Aorta (tissue), 5 donors: ENCODE data around the gene TUBA8. TPM values are rescaled to one million over a fixed set of nuclear protein-coding genes. Genes with fewer than 3 reads are reported as not detected.

Experiments used
- ATAC-seq: fragments of 200-7000 bp; cut with Tn5 transposase; one replicate; pipeline ENCODE4 v1.9.1; 2022; ENCODE audit warnings: moderate library complexity; ENCODE audit not compliant: low FRiP score
- DNase-seq, 2 donors: peaks; one replicate each; pipeline ENCODE4 v3.0.0-alpha.2; 2020
- H3K27ac ChIP-seq, 2 donors: one replicate each; pipeline ENCODE4 v1.5.1; 2013; ENCODE audit warnings: low read length in 2 of 2, mild to moderate bottlenecking in 2 of 2, moderate library complexity in 2 of 2, control low read depth in 1 of 2, inconsistent platforms in 1 of 2, low read depth in 1 of 2
- H3K27me3 ChIP-seq, 2 donors: one replicate each; pipeline ENCODE4 v1.6.1; 2013; ENCODE audit warnings: control low read depth in 1 of 2, low read length in 1 of 2, mild to moderate bottlenecking in 1 of 2, moderate library complexity in 1 of 2; ENCODE audit not compliant: insufficient read depth in 2 of 2, control insufficient read depth in 1 of 2
- H3K36me3 ChIP-seq, 2 donors: one replicate each; pipeline ENCODE4 v1.6.1; 2013; ENCODE audit warnings: control low read depth in 1 of 2, low read length in 1 of 2, mild to moderate bottlenecking in 1 of 2; ENCODE audit not compliant: insufficient read depth in 2 of 2, control insufficient read depth in 1 of 2
- H3K4me1 ChIP-seq, 2 donors: one replicate each; pipeline ENCODE4 v1.6.1; 2013; ENCODE audit warnings: low read length in 2 of 2, control low read depth in 1 of 2, mild to moderate bottlenecking in 1 of 2, moderate library complexity in 1 of 2; ENCODE audit not compliant: insufficient read depth in 2 of 2, control insufficient read depth in 1 of 2
- H3K4me3 ChIP-seq, 2 donors: one replicate each; pipeline ENCODE4 v1.5.1; 2013; ENCODE audit warnings: low read length in 2 of 2, control low read depth in 1 of 2, mild to moderate bottlenecking in 1 of 2
- H3K9me3 ChIP-seq: one replicate; pipeline ENCODE4 v1.6.1; 2013; ENCODE audit warnings: mild to moderate bottlenecking, low read length; ENCODE audit not compliant: control insufficient read depth
- WGBS, 2 donors: extraction: QIAGEN DNeasy Blood & Tissue Kit; methylation state at CpG; one replicate each; pipeline ENCODE4 v1.1.7; 2013; 5-methylcytosine and 5-hydroxymethylcytosine counted together
- intact Hi-C, 2 donors: fragments of 100-400 bp; cut with DNase I; formaldehyde crosslinking; loops; one replicate each; pipeline versions ENCODE4 v1.14.2 to v1.15.0; 2022
- polyA plus RNA-seq, 2 donors: library from polyadenylated mRNA; stranded (reverse); fragments of 200-250 nt; gene quantifications; one replicate each; pipeline ENCODE4 v1.2.3, GENCODE V29; 2013
- total RNA-seq, 2 donors: library from RNA; stranded (reverse); fragmentation: NEBNext Ultra II Directional; extraction: Animal tissue kit (Norgen Biotek cat#: 25700); gene quantifications; one replicate each; pipeline ENCODE4 v1.2.1, GENCODE V29; 2021
- donor health status: healthy with polysubstance abuse.
- donor health status: Bipolar disorder and iron deficiency.
- donor health status: DM: no; HTN: no; CAD: no.
- donor health status: DM: no; HTN: no; CAD: no.
- donor health status: DM: yes; HTN: yes; CAD: no.

TUBA8 gene
- total and polyA plus RNA-seq, 4 donors, result 1.6 to 3.1 (median 2.6) TPM

- Histone ChIP-seq H3K36me3 (peaks cover 0 to 3% of the 10 kb centered on the region in 2 donors), H3K9me3 (no peaks in the 10 kb centered on the region)
- 79 to 82% methylated on average over 5 of the region's 5 CpGs for WGBS, 2 donors
Measured at GRCh38 chr22:18081416-18081815, 29.2 kb upstream of the TUBA8 start.

DNA sequence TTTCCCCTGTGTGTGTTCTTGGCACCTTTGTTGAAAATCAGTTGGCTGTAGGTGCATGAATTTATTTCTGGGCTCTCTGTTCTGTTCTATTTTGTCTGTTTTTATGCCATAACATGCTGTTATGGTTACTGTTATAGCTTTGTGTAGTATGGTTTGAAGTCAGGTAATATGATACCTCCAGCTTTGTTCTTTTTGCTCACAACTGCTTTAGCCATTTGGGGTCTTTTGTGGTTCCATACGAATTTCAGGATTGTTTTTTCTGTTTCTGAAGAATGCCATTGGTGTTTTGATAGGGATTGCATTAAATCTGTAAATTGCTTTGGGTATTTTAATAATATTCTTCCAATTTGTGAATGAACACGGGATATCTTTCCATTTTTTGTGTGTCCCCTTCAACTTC is 28.1 kb upstream of the TUBA8 start:
- DNase-seq (no peak), ATAC-seq (no peak)
- no peaks in the 10 kb centered on the region for H3K27me3 ChIP-seq
- no peak overlapping the region for H3K27ac ChIP-seq
- H3K4me3 ChIP-seq, result no peak overlapping the region
- H3K36me3 ChIP-seq, result peaks cover 0 to 3% of the 10 kb centered on the region in 2 donors
- WGBS, 2 donors, result 44 to 64% methylated on average over 2 of the region's 2 CpGs
- no peaks in the 10 kb centered on the region for H3K9me3 ChIP-seq
- intact Hi-C loops, result no loop called here
- no peaks in the 10 kb centered on the region for H3K4me1 ChIP-seq

More at GRCh38 chr22:18081416-18081815, 29.2 kb upstream of the TUBA8 start:
- ATAC-seq, result no peak
- H3K27ac ChIP-seq, result no peak overlapping the region
- H3K4me3 ChIP-seq, result no peak overlapping the region
- intact Hi-C loops, result no loop called here
- no peak for DNase-seq
- H3K4me1 ChIP-seq, result peaks cover 0 to 2% of the 10 kb centered on the region in 2 donors
- no peaks in the 10 kb centered on the region for H3K27me3 ChIP-seq

DNA sequence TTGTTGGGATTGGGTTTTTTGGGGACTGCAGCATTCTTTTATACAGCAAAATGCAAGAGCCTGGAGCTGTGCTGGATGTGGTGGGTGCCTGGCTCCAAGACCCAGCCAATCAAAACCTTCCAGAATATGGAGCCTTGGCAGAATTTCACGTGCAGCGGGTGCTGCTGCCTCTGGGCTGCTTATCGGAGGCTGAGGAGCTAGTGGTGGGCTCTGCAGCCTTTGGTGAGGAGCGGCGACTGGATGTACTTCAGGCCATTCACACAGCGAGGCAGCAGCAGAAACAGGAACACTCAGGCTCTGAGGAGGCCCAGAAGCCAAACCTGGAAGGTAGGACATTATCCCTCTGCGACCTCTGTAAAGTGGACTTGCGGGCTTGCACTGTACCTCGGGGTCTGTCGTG is 27.2 kb upstream of the TUBA8 start:
- Histone ChIP-seq H3K27me3 (no peaks in the 10 kb centered on the region), H3K27ac (no peak overlapping the region), H3K9me3 (no peaks in the 10 kb centered on the region), H3K4me1 (no peaks in the 10 kb centered on the region), H3K4me3 (no peak overlapping the region), H3K36me3 (peaks cover 0 to 6% of the 10 kb centered on the region in 2 donors)
- intact Hi-C loops, result no loop called here
- 83% methylated on average over 10 of the region's 10 CpGs for WGBS, 2 donors
- no peak for DNase-seq
- ATAC-seq, result no peak

- H3K36me3 ChIP-seq, result peaks cover 0 to 8% of the 10 kb centered on the region in 2 donors
- H3K4me3 ChIP-seq, result no peak overlapping the region
- no peak overlapping the region for H3K27ac ChIP-seq
- H3K27me3 ChIP-seq, result no peaks in the 10 kb centered on the region
- intact Hi-C loops, result no loop called here
- ATAC-seq, result no peak
- no peak for DNase-seq
- H3K4me1 ChIP-seq, result no peaks in the 10 kb centered on the region
- H3K9me3 ChIP-seq, result no peaks in the 10 kb centered on the region
Measured at GRCh38 chr22:18085188-18085587, 25.4 kb upstream of the TUBA8 start.

DNA sequence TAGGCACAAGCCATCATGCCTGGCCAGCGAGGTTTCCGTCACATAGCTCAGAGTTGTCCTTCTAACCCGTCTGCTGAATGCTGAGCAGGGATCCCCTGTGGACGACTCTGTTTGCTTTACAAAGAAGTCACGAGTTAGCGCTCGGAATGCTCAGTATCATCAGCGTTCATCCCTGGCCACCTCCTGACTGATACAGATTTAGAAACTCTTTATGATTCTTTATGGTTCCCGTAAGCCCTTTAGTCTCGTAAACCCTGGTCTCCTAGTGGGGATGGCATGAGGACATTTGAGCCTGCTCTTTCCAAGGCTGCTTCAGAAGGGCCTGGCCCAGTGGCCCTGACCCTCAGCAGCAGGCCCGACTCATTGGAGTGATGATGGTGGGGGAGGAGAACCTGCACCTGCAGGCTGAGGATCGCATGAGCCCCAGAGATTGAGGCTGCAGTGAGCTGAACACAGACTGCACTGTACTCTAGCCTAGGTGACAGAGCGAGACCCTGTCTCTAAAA is 23.2 kb upstream of the TUBA8 start:
- no peak overlapping the region for H3K4me3 ChIP-seq
- no peaks in the 10 kb centered on the region for H3K9me3 ChIP-seq
- no peak overlapping the region for H3K27ac ChIP-seq
- 71 to 82% methylated on average over 13 of the region's 13 CpGs for WGBS, 2 donors
- H3K36me3 ChIP-seq, result peaks cover 0 to 5% of the 10 kb centered on the region in 2 donors
- no peaks in the 10 kb centered on the region for H3K4me1 ChIP-seq
- no peaks in the 10 kb centered on the region for H3K27me3 ChIP-seq
- DNase-seq (no peak), ATAC-seq (no peak)
- intact Hi-C loops, result no loop called here

DNA sequence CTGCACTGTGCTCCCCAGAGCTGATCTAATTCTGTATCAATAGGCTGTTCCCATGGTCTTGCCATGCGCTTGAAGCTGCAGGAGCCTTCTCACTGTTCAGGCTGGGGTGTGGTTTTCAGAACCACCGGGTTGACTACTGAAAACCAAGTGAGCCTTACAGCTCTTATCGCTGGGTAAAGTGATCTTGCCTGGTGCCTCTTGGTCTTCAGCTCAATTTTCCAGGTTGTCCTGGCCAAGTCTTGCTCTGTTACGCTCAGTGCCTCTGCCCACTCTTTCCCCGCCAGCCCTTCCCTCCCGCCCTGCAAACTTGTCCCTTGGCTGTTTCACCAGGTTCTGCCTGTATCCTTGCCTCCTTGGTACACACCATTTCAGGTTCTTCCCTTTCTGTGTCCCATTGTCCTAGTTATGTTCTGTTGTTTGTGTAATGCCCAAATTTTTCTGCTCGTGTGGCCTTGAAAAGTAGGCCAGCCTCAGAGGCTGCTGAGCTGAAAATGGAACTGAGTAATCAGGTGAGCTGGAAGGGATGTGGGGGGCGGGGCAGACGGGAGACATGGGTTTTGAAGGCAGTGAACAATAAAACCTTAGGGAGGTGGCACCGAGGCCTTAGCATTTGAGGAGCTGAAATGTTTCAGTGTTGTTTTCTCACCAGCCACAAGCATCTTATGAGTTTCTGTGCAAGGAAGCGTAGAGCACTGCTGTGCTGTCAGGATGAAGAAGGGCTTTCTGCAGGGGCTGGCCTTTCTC is 21.6 kb upstream of the TUBA8 start:
- 90% methylated on average over 11 of the region's 11 CpGs for WGBS, 2 donors
- DNase-seq, result no peak
- Histone ChIP-seq H3K9me3 (no peaks in the 10 kb centered on the region), H3K4me1 (no peaks in the 10 kb centered on the region), H3K4me3 (no peak overlapping the region), H3K27ac (no peak overlapping the region), H3K27me3 (no peaks in the 10 kb centered on the region), H3K36me3 (peaks cover 0 to 5% of the 10 kb centered on the region in 2 donors)
- ATAC-seq, result no peak
- intact Hi-C loops, result no loop called here

DNA sequence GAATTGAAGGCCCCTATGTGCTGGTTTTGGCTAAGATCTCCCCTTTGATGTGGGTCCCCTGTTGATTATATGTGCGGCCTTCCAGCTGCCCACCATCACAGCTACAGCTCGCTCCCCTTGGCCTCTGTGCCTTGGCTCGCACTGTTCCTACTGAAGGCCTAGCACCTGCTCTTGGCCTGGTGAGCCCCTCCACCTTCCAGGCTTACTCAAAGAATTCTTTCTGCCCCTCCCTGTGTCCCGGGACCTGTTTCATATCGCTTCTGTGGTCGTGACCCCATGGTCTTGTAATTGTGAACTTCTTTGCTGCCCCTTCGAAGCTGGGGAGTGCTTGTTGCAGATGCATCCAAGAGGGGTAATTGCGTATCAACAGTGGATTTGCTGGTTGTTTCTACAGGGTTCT is 20.3 kb upstream of the TUBA8 start:
- Histone ChIP-seq H3K4me1 (no peaks in the 10 kb centered on the region), H3K36me3 (peaks cover 0 to 5% of the 10 kb centered on the region in 2 donors), H3K9me3 (no peaks in the 10 kb centered on the region), H3K27ac (no peak overlapping the region), H3K4me3 (no peak overlapping the region), H3K27me3 (no peaks in the 10 kb centered on the region)
- ATAC-seq (no peak), DNase-seq (no peak)
- intact Hi-C loops, result no loop called here
- WGBS, 2 donors, result 94 to 98% methylated on average over 8 of the region's 8 CpGs

DNA sequence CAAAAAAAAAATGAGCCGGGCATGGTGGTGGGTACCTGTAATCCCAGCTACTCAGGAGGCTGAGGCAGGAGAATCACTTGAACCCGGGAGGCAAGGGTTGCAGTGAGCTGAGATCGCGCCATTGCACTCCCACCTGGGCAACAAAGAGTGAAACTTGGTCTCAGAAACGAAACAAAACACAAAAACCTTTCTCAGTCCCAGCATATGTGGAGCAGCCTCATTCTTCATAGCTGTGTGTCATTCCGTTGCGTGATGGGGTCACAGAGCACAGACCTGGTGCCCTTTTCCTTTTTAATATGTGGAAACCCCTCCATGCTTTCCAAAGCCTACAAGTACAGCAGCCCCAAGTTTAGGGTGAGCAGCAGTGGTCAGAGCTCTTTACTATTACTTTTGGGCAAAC is 19.1 kb upstream of the TUBA8 start:
- intact Hi-C loops, result no loop called here
- H3K27ac ChIP-seq, result peak overlapping the region; percentile 77 to 97
- 39 to 49% methylated on average over 7 of the region's 7 CpGs for WGBS, 2 donors
- no peak overlapping the region for H3K4me3 ChIP-seq
- no peaks in the 10 kb centered on the region for H3K4me1 ChIP-seq
- ATAC-seq (peak; percentile 43), DNase-seq (no peak)
- H3K9me3 ChIP-seq, result no peaks in the 10 kb centered on the region
- H3K27me3 ChIP-seq, result no peaks in the 10 kb centered on the region
- H3K36me3 ChIP-seq, result peaks cover 0 to 5% of the 10 kb centered on the region in 2 donors

DNA sequence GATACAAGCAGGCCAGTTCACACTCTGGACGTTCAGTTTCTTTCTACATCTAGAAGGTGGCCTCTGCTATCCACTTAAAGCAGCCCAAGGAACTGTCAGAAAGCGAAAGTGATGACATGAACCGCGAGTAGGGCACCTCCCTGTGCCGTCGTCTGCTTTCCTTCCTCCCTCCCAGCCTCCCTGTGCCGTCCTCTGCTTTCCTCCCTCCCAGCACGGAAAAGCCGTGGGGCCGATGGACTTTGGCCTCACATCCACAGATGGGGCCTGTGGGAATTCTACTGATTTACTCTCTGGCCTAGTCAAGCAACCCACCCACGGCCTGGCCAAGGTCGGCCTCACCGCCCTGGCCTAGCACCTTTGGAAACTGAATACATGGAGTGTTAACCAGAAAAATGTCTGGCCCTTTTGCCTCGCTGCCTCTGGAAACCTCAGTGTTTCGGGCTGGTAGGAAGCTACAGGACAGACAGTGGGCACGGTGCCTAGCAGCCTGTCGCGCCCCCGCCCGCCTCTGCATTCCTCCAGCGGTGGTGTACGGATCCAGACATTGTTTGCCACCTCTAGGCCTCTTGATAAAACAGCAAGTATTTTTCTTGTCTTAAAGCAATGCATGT is 18.6 kb upstream of the TUBA8 start:
- H3K9me3 ChIP-seq, result no peaks in the 10 kb centered on the region
- H3K4me3 ChIP-seq, result no peak overlapping the region
- H3K27ac ChIP-seq, result peak overlapping the region; percentile 77 to 97
- WGBS, 2 donors, result 5 to 13% methylated on average over 22 of the region's 22 CpGs
- ATAC-seq, result peak; percentile 84
- peaks cover 0 to 5% of the 10 kb centered on the region in 2 donors for H3K36me3 ChIP-seq
- no peaks in the 10 kb centered on the region for H3K27me3 ChIP-seq
- intact Hi-C loops, result no loop called here
- no peaks in the 10 kb centered on the region for H3K4me1 ChIP-seq
- peak; percentile 81 to 91 for DNase-seq
